SU-DHL-6 (cell line): ENCODE results near the gene TROAP.
"Not testable (repeated sequence)": the region's sequence is repeated elsewhere in the genome, so short reads cannot be mapped to it uniquely, and the experiment has no call there.

Experiments
- H2AFZ ChIP-seq: fragments of 200-600 bp; sonication (generic); 2 replicates; pipeline ENCODE4 v1.6.1; 2014; ENCODE audit warnings: low read depth, mild to moderate bottlenecking, moderate library complexity, mixed read lengths, antibody characterized with exemption, low read length; ENCODE audit not compliant: severe bottlenecking
- H3F3A ChIP-seq: fragments of 200-600 bp; shearing (Covaris generic); 2 replicates; pipeline ENCODE4 v1.6.0; 2016; ENCODE audit warnings: antibody characterized with exemption, mild to moderate bottlenecking; ENCODE audit not compliant: insufficient read depth
- H3K27ac ChIP-seq: fragments of 200-600 bp; sonication (generic); 2 replicates; pipeline ENCODE4 v1.5.1; 2016; ENCODE audit warnings: low read depth, mild to moderate bottlenecking, low read length, moderate library complexity, mixed read lengths
- H3K27me3 ChIP-seq: fragments of 200-600 bp; sonication (generic), shearing (Covaris generic); 2 replicates; pipeline ENCODE4 v1.6.0; 2014; ENCODE audit warnings: mild to moderate bottlenecking, low read length
- H3K36me3 ChIP-seq: fragments of 200-600 bp; sonication (generic); 2 replicates; pipeline ENCODE4 v1.6.1; 2014; ENCODE audit warnings: mild to moderate bottlenecking, low read length, mixed read lengths
- H3K4me2 ChIP-seq: fragments of 300-600, 200-600 bp; shearing (Covaris generic), sonication (generic); 2 replicates; pipeline ENCODE4 v1.6.0; 2014; ENCODE audit warnings: low read length, low read depth, mild to moderate bottlenecking; ENCODE audit not compliant: poor library complexity, severe bottlenecking
- H3K4me3 ChIP-seq: fragments of 200-600 bp; sonication (generic); 2 replicates; pipeline ENCODE4 v1.5.1; 2014; ENCODE audit warnings: antibody characterized with exemption, low read length, mild to moderate bottlenecking, mixed read lengths; ENCODE audit not compliant: insufficient read depth, poor library complexity, severe bottlenecking
- H3K79me2 ChIP-seq: fragments of 200-600 bp; sonication (generic); 2 replicates; pipeline ENCODE4 v1.6.1; 2014; ENCODE audit warnings: mild to moderate bottlenecking, low read length, moderate library complexity; ENCODE audit not compliant: insufficient read depth
- H3K9ac ChIP-seq: fragments of 200-600 bp; sonication (generic); 2 replicates; pipeline ENCODE4 v1.7.0; 2014; ENCODE audit warnings: mild to moderate bottlenecking, low read length
- H3K9me2 ChIP-seq: fragments of 200-600 bp; sonication (generic); replicated peaks from 2 replicates; pipeline ENCODE4 v1.6.1; 2014; ENCODE audit warnings: low read length; ENCODE audit not compliant: insufficient read depth
- H3K9me3 ChIP-seq: fragments of 200-600 bp; sonication (generic); 2 replicates; pipeline ENCODE4 v1.6.1; 2014; ENCODE audit warnings: low read length, mixed read lengths; ENCODE audit not compliant: insufficient read depth
- H4K20me1 ChIP-seq: fragments of 200-600 bp; sonication (generic); 2 replicates; pipeline ENCODE4 v1.6.1; 2014; ENCODE audit warnings: low read depth, mild to moderate bottlenecking, antibody characterized with exemption, low read length, moderate library complexity, mixed read lengths
- EZH2phosphoT487 ChIP-seq: fragments of 200-600 bp; sonication (generic), shearing (Covaris generic); conservative IDR thresholded peaks from 2 replicates; pipeline ENCODE4 v1.6.1; 2018; ENCODE audit warnings: mild to moderate bottlenecking, antibody characterized with exemption, low read length, moderate library complexity, mixed read lengths
- TF ChIP-seq, protein P1 (sequence below): fragments of 200-600 bp; sonication (generic); IDR thresholded peaks from one replicate; pipeline ENCODE4 v1.5.1; 2017; ENCODE audit warnings: antibody characterized with exemption, mild to moderate bottlenecking, low read length, moderate library complexity; ENCODE audit not compliant: insufficient read depth, poor library complexity, severe bottlenecking

Gene TROAP

DNA sequence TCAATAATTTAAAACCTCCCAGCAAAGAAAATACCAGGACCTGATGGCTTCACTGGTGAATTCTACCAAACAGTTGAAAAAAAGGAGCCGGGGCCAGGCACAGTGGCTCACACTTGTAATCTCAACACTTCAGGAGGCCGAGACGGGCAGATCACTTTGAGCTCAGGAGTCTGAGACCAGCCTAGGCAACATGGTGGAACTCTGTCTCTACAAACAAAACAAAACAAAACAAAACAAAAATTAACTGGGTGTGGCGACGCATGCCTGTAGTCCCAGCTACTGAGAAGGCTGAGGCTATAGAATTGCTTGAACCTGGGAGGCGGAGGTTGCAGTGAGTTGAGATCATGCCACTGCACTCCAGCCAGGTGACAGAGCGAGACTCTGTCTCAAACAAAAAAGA, 13.7 kb upstream of the TROAP start:
- no peaks in the 10 kb centered on the region for H3K79me2 ChIP-seq
- H3K9ac ChIP-seq: no peak overlapping the region
- H3K4me2 ChIP-seq: no peak overlapping the region
- no peak overlapping the region for H3K27ac ChIP-seq
- H3K4me3 ChIP-seq: no peak overlapping the region
- no peak overlapping the region for H2AFZ ChIP-seq
- H3K9me3 ChIP-seq: no peaks in the 10 kb centered on the region
- H3F3A ChIP-seq: no peaks in the 10 kb centered on the region
- H4K20me1 ChIP-seq: no peaks in the 10 kb centered on the region
- TF ChIP-seq EZH2phosphoT487: no peak
- TF ChIP-seq, protein P1, sequence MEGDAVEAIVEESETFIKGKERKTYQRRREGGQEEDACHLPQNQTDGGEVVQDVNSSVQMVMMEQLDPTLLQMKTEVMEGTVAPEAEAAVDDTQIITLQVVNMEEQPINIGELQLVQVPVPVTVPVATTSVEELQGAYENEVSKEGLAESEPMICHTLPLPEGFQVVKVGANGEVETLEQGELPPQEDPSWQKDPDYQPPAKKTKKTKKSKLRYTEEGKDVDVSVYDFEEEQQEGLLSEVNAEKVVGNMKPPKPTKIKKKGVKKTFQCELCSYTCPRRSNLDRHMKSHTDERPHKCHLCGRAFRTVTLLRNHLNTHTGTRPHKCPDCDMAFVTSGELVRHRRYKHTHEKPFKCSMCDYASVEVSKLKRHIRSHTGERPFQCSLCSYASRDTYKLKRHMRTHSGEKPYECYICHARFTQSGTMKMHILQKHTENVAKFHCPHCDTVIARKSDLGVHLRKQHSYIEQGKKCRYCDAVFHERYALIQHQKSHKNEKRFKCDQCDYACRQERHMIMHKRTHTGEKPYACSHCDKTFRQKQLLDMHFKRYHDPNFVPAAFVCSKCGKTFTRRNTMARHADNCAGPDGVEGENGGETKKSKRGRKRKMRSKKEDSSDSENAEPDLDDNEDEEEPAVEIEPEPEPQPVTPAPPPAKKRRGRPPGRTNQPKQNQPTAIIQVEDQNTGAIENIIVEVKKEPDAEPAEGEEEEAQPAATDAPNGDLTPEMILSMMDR: no peak
- no peaks in the 10 kb centered on the region for H3K27me3 ChIP-seq
- H3K9me2 ChIP-seq: no peaks in the 10 kb centered on the region
- H3K36me3 ChIP-seq: no peaks in the 10 kb centered on the region

DNA sequence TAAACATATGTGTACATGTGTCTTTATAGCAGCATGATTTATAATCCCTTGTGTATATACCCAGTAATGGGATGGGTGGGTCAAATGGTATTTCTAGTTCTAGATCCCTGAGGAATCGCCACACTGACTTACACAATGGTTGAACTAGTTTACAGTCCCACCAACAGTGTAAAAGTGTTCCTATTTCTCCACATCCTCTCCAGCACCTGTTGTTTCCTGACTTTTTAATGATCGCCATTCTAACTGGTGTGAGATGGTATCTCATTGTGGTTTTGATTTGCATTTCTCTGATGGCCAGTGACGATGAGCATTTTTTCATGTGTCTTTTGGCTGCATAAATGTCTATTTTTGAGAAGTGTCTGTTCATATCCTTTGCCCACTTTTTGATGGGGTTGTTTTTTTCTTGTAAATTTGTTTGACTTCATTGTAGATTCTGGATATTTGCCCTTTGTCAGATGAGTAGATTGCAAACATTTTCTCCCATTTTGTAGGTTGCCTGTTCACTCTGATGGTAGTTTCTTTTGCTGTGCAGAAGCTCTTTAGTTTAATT, 12.5 kb upstream of the TROAP start:
- H3K27me3 ChIP-seq, H3K9me2 ChIP-seq, H3K27ac ChIP-seq, H3F3A ChIP-seq, H4K20me1 ChIP-seq, H3K79me2 ChIP-seq, H2AFZ ChIP-seq, H3K4me2 ChIP-seq, H3K36me3 ChIP-seq, H3K9me3 ChIP-seq, H3K9ac ChIP-seq, H3K4me3 ChIP-seq: not testable (repeated sequence)

DNA sequence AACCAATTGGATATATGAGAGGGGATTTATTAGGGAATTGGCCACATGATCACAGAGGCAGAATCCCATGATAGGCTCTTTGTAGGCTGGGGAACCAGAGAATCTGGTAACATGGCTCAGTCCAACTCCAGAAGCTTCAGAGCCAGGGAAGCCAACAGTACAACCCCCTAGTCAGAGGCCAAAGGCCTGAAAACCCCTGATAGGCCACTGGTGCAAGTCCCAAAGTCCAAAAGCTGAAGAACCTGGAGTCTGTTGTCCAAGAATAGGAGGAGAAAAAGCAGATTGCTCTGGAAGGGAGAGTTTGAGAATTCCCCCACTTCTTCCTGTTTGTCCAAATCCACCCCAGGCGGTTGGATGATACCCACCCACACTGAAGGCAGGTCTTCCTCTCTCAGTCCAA, 8.2 kb upstream of the TROAP start:
- Histone ChIP-seq H3K4me2 (no peak overlapping the region), H3K9me3 (no peaks in the 10 kb centered on the region), H3K27ac (no peak overlapping the region), H3K79me2 (no peaks in the 10 kb centered on the region), H3K9me2 (no peaks in the 10 kb centered on the region), H2AFZ (no peak overlapping the region), H3K36me3 (no peaks in the 10 kb centered on the region), H3K4me3 (no peak overlapping the region), H3F3A (no peaks in the 10 kb centered on the region), H3K27me3 (no peaks in the 10 kb centered on the region), H4K20me1 (no peaks in the 10 kb centered on the region), H3K9ac (no peak overlapping the region)
- TF ChIP-seq EZH2phosphoT487: no peak
- TF ChIP-seq, protein P1: no peak

DNA sequence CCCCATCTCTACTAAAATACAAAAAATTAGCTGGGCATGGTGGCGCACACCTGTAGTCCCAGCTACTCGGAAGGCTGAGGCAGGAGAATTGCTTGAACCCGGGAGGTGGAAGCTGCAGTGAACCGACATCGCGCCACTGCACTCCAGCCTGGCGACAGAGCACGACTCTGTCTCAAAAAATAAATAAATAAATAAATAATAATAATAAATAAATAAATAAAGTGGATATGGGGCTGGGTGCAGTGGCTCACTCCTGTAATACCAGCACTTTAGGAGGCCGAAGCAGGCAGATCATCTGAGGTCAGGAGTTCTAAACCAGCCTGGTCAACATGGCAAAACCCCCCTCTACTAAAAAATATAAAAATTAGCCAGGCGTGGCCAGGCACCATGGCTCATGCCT, 5.9 kb upstream of the TROAP start:
- not testable (repeated sequence) for H3K9me2 ChIP-seq, H3K4me2 ChIP-seq, H3K79me2 ChIP-seq

DNA sequence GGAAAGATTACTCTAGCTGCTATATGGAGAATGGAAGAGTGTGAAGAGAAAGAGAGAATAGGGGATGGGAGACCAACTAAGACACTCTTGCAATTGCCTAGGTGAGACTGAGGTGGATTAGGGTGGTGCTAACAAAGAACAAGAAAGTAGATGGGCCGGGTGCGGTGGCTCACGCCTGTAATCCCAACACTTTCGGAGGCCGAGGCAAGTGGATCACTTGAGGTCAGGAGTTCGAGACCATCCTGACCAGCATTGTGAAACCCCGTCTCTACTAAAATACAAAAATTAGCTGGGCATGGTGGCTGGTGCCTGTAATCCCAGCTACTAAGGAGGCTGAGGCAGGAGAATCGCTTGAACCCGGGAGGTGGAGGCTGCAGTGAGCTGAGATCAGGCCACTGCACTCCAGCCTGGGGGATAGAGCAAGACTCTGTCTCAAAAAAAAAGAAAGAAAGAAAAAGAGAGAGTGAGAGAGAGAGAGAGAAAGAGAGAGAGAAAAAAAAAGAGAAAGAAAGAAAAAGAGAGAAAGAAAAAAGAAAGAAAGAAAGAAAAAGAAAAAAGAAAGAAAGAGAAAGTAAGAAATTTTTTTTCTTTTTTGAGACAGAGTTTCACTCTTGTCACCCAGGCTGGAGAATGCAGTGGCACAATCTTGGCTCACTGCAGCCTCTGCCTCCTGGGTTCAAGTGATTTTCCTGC, 2.5 kb upstream of the TROAP start:
- H3K79me2 ChIP-seq: peaks cover 15% of the 10 kb centered on the region
- not testable (repeated sequence) for H3F3A ChIP-seq, H3K9me2 ChIP-seq, H2AFZ ChIP-seq, H3K27ac ChIP-seq, H3K27me3 ChIP-seq, H3K9me3 ChIP-seq, H3K36me3 ChIP-seq, H3K4me2 ChIP-seq, H3K4me3 ChIP-seq, H3K9ac ChIP-seq, H4K20me1 ChIP-seq

More for the DNA sequence above, 5.9 kb upstream of the TROAP start:
- not testable (repeated sequence) for H3F3A ChIP-seq, H3K9me3 ChIP-seq, H3K27ac ChIP-seq, H3K9ac ChIP-seq, H3K36me3 ChIP-seq, H3K4me3 ChIP-seq, H4K20me1 ChIP-seq, H3K27me3 ChIP-seq, H2AFZ ChIP-seq
